Peyer's patch (tissue), 4 donors: ENCODE measurements around the gene TMEM184A. TPM values are rescaled to one million over a fixed set of nuclear protein-coding genes. Genes with fewer than 3 reads are reported as not detected.

Experiments used
- DNase-seq, 3 donors: peaks; one replicate each; pipeline ENCODE4 v3.0.0-alpha.2; 2017 to 2019
- H3K27ac ChIP-seq, 4 donors: fragments of 200-600 bp; sonication (generic); one replicate each; pipeline ENCODE4 v1.5.1; 2016 to 2019
- H3K27me3 ChIP-seq, 2 donors: fragments of 200-600 bp; sonication (generic); one replicate each; pipeline ENCODE4 v1.5.1; 2019
- H3K36me3 ChIP-seq, 3 donors: fragments of 200-600 bp; sonication (generic); one replicate each; pipeline ENCODE4 v1.5.1; 2016 to 2019
- H3K4me1 ChIP-seq, 4 donors: fragments of 200-600 bp; sonication (generic); one replicate each; pipeline ENCODE4 v1.5.1; 2016 to 2019
- H3K4me3 ChIP-seq, 4 donors: fragments of 200-600 bp; sonication (generic); 1 replicate in 3 of 4; 2 replicates in 1 of 4; pipeline ENCODE4 v1.5.1; 2016 to 2019; ENCODE audit warnings: mild to moderate bottlenecking in 1 of 4
- H3K9me3 ChIP-seq, 4 donors: fragments of 200-600 bp; sonication (generic); one replicate each; pipeline ENCODE4 v1.5.1; 2016 to 2019; ENCODE audit warnings: mild to moderate bottlenecking in 1 of 4
- POLR2A ChIP-seq, 2 donors: fragments of 450-650 bp; IDR thresholded peaks; one replicate each; pipeline ENCODE4 v1.5.1; 2017; ENCODE audit warnings: antibody characterized with exemption in 2 of 2, mild to moderate bottlenecking in 2 of 2, moderate library complexity in 2 of 2
- total RNA-seq, 4 donors: library from RNA; depleted of rRNA; stranded (reverse); fragments of >200 nt; gene quantifications; one replicate each; pipeline ENCODE4 v1.1.0, GENCODE V29; 2016
- TF ChIP-seq, protein P1 (sequence below), 6 experiments: fragments of 450-650 bp in 4 of 6; fragments of 200-600 bp in 2 of 6; sonication (generic) in 1 of 6; IDR thresholded peaks; one replicate each; pipeline ENCODE4 v1.5.1; 2017 to 2019; ENCODE audit warnings: antibody characterized with exemption in 6 of 6, mild to moderate bottlenecking in 3 of 6, moderate library complexity in 1 of 6

TMEM184A gene
- total RNA-seq, result 100 to 1,000 TPM in 3 of 4 donors, 10 to 100 TPM in 1; 41.3 to 161 (median 151) TPM

DNA sequence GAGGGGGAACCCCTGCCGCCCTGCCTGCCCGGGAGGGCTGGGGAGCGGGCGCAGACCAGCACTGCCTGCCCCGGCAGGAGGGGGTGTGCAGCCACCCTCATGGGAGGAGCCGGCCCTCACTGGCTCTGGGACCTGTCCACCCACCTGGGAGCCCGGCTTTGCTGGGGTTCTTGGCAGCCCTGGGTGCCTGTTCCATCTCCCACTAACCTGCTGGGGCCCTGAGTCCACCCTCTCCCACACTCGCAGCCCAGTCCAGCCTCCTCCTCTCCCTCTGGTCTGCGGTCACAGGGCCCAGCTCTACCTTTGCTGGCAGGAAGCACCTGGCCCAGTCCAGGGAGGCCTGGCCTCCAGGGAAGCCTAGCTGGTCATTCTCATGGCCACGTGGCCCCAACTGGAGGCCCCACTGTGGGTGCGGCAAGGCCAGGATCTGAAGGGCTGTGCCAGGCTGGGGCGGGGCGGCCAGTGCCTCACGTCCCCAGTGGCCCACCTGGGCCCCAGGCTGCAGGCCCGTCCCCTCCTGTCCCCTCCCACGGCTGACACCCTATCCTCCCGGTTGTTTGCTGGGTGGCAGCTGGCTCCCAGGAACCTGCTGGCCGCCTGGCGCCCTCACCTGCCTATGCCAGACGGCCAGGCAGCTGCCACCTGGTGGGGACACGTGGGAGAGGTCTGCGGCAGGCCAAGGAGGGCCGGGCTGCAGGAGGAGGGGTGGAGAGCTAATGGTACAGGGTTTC lies at the start of gene TMEM184A:
Gene TMEM184A, minus strand, starts transcription at position 393 of the 731 bp plus-strand sequence. CDS start 721 bp downstream, outside the sequence.
- Histone ChIP-seq H3K27me3 (no peaks in the 10 kb centered on the region), H3K4me3 (peak within 1 kb of the TSS in 3 of 4 donors; percentile 32 to 56 (median 55)), H3K27ac (peak within 1 kb of the TSS in 3 of 4 donors; percentile 89 to 99 (median 97)), H3K36me3 (no peaks in the 10 kb centered on the region), H3K9me3 (no peaks in the 10 kb centered on the region), H3K4me1 (peaks cover 0 to 33% (median 0%) of the 10 kb centered on the region in 4 donors)
- TF ChIP-seq, protein P1, sequence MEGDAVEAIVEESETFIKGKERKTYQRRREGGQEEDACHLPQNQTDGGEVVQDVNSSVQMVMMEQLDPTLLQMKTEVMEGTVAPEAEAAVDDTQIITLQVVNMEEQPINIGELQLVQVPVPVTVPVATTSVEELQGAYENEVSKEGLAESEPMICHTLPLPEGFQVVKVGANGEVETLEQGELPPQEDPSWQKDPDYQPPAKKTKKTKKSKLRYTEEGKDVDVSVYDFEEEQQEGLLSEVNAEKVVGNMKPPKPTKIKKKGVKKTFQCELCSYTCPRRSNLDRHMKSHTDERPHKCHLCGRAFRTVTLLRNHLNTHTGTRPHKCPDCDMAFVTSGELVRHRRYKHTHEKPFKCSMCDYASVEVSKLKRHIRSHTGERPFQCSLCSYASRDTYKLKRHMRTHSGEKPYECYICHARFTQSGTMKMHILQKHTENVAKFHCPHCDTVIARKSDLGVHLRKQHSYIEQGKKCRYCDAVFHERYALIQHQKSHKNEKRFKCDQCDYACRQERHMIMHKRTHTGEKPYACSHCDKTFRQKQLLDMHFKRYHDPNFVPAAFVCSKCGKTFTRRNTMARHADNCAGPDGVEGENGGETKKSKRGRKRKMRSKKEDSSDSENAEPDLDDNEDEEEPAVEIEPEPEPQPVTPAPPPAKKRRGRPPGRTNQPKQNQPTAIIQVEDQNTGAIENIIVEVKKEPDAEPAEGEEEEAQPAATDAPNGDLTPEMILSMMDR (IDR thresholded peaks at IDR 0.05), result peak in 5 of 6 experiments; percentile 32 to 94 (median 90)
- TF ChIP-seq POLR2A (IDR thresholded peaks at IDR 0.05), result peak; percentile 74
- DNase-seq, result peak; percentile 54 to 96 (median 93)

DNA sequence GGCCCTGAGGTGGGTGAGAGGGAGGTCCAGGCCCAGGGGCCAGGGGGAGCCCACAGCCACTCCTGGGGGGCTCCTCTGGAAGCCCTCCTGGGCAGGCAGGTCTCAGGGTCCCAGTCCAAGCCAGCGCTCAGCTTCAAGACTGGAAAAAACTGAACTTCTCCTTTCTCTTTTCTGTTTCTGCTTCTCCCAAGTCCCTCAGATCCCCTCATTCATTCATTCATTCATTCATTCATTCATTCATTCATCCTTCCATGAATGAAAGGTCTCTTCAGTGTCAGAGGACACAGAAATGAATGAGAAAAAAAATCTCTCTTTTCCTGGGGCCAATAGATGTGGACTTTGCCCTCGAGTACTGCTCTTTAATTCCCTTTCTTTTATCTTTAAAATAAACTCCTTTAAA lies 48.4 kb upstream of the TMEM184A start:
- TF ChIP-seq, protein P1 (IDR thresholded peaks at IDR 0.05), result no peak
- no peak for TF ChIP-seq POLR2A (IDR thresholded peaks at IDR 0.05)
- Histone ChIP-seq H3K27me3 (no peaks in the 10 kb centered on the region), H3K9me3 (no peaks in the 10 kb centered on the region), H3K36me3 (no peaks in the 10 kb centered on the region), H3K4me1 (no peaks in the 10 kb centered on the region), H3K4me3 (no peak overlapping the region), H3K27ac (no peak overlapping the region)
- DNase-seq, result no peak

DNA sequence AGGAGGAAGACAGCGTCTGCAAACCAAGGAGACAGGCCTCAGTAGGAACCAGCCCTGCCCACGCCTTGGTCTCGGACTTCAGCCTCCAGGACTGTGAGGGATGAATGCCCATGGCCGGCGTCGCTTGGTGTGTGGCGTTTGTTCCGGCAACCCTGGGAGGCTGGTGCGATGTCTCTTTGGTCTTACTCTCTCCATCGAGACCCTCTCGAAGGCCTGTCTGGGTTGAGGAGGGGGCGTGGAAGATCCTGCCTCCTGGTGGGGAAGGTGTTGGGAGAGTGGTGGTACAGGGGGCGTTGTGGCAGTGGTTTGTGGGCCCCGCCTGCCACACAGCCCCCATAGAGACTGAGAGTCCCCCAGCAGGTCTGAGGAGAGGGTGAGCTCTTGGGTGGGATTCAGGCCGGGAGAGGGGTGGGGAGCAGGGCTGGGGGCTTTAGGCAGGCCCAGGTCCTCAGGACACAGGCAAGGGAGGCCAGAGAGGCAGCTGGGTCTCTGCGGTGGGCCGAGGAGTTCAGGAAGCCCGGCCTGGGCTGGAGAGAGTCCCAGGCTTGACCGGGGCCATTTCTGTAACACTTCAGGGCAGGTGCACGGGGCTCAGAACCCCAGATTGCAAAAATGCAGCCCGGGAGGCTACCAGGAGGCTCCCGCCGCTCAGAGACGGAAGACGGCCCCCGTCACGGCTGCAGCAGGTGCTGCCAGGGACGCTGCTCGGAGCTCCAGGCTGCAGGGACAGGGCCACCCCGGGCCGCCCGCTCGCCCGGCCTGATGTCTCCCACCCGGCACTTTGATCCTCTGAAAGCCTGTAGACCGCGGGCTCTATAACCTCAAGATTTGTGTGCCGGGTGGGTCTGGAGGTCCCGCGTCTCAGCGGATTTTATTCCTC lies 47.6 kb upstream of the TMEM184A start:
- Histone ChIP-seq H3K9me3 (no peaks in the 10 kb centered on the region), H3K27ac (no peak overlapping the region), H3K4me1 (no peaks in the 10 kb centered on the region), H3K4me3 (no peak overlapping the region), H3K36me3 (no peaks in the 10 kb centered on the region), H3K27me3 (no peaks in the 10 kb centered on the region)
- TF ChIP-seq, protein P1 (IDR thresholded peaks at IDR 0.05), result no peak
- TF ChIP-seq POLR2A (IDR thresholded peaks at IDR 0.05), result no peak
- DNase-seq, result no peak

DNA sequence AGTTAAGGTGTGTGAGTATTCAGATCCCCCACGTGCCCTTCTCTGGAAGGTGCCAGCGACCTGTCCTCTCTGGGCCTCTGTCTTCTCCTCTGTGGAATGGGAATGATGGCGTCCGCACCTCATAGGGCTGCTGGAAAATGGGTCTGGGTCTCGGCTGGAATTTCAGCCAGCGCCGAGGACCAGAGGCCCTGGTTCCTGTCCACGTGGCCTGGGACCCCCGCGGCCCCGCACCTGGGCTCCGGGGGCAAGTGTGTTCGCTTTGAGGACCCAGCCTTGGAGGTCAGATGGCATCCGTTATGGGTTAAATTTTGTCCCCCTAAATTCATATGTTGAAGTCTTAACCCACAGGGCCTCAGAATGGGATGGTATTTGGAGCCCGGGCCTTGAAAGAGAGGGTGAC lies 46.4 kb upstream of the TMEM184A start:
- Histone ChIP-seq H3K27ac (no peak overlapping the region), H3K9me3 (no peaks in the 10 kb centered on the region)
- DNase-seq, result no peak

DNA sequence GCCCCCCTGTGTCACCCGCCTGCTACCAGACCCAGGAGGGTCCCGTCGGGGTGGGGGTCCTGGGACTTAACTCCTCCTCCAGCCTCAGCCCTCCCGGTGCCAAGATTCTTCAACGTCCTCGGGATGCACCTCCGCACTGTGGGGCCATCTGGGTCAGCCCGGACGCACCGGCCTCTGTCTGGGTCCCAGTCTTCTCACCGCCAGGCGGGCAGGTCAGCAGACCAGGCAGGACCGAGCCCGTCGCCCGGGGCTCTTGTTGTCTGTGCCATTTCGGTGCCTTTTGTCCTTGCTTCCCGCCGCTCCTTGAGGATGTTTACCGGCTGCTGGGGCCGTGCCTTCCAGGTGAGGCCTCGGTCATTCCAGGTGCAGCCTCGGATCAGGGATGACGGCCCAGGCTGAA lies 46.0 kb upstream of the TMEM184A start:
- no peak for TF ChIP-seq POLR2A (IDR thresholded peaks at IDR 0.05)
- TF ChIP-seq, protein P1 (IDR thresholded peaks at IDR 0.05), result no peak
- H3K4me3 ChIP-seq, result no peak overlapping the region
- no peak overlapping the region for H3K27ac ChIP-seq
- H3K36me3 ChIP-seq, result no peaks in the 10 kb centered on the region
- no peaks in the 10 kb centered on the region for H3K27me3 ChIP-seq
- H3K9me3 ChIP-seq, result no peaks in the 10 kb centered on the region
- no peaks in the 10 kb centered on the region for H3K4me1 ChIP-seq
- DNase-seq, result no peak

More for the DNA sequence above, 46.4 kb upstream of the TMEM184A start:
- Histone ChIP-seq H3K4me3 (no peak overlapping the region), H3K4me1 (no peaks in the 10 kb centered on the region), H3K27me3 (no peaks in the 10 kb centered on the region), H3K36me3 (no peaks in the 10 kb centered on the region)
- TF ChIP-seq, protein P1 (IDR thresholded peaks at IDR 0.05), result no peak
- TF ChIP-seq POLR2A (IDR thresholded peaks at IDR 0.05), result no peak
